NCI-H345 treated with DMSO at 0.1 percent for 48 hours (cell line): ENCODE data around the gene HLA-DPB1.
"Not testable (repeated sequence)": the region's sequence is repeated elsewhere in the genome, so short reads cannot be mapped to it uniquely, and the experiment has no call there.

Source experiments
- DNase-seq: peaks from one replicate; lab custom pipeline; 2025; ENCODE audit not compliant: unreplicated experiment; lab: John Stamatoyannopoulos, UW

HLA-DPB1 gene

DNA sequence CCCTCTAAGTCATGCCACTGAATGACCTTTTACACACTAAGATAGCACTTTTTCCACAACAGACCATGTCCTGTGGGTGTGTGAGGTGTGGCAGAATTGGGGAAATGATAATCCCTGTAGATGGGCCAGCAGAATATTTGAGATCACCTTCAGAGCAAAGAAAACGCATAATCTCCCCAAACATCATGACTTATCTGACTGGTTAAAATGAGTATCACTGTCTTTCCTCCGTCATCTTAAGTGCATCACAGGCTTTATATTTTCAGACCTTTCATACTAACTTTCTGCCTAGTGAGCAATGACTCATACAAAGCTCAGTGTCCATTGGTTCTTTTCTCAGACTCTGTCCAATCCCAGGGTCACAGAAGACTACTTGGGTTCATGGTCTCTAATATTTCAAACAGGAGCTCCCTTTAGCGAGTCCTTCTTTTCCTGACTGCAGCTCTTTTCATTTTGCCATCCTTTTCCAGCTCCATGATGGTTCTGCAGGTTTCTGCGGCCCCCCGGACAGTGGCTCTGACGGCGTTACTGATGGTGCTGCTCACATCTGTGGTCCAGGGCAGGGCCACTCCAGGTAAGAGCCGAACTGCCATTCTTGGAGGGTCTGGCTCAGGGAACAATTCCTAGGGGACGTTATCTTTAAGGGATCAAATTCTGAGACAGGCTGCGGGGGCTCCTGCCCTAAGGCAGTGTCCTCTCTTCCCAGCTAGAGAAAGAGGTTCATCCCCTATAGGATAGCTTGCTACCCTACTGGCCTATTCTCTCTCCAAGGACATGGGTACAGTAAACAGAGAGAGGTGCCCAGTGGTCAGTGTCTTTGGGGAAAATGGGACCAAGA is at the start of gene HLA-DPB1:
Gene HLA-DPB1 (plus strand): TSS at position 423 of the 838 bp plus-strand sequence. CDS start 52 bp downstream, at position 475.
- no peak for DNase-seq

DNA sequence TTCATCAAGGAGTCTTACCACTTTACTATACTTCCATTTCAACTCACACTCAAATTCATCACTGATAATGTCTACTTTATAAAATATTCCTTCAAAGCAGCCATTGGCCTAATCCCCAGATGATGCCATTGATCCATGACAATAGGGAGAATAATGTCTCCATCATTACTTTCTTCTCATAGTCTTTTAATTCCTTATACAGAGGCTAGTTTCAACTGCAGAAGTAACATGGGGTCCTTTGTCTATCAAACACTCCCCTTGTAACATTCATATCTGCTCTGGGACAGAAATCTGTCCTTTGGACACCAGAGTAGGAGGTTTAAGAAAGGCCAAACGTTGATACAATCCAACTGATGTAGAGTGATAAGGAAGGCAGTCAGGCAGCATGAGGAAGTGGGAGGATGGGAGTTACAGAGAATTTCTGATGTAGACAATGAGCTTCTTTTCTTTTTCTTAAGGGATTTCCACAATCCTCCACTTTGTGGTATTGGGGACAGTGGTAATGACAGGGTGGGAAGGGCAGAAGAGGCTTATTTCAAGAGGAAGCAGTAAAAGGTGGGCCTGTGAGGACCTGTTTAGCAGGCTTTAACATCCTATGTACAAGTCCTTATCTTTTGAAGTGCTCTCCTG is 47.5 kb upstream of the HLA-DPB1 start:
- no peak for DNase-seq

DNA sequence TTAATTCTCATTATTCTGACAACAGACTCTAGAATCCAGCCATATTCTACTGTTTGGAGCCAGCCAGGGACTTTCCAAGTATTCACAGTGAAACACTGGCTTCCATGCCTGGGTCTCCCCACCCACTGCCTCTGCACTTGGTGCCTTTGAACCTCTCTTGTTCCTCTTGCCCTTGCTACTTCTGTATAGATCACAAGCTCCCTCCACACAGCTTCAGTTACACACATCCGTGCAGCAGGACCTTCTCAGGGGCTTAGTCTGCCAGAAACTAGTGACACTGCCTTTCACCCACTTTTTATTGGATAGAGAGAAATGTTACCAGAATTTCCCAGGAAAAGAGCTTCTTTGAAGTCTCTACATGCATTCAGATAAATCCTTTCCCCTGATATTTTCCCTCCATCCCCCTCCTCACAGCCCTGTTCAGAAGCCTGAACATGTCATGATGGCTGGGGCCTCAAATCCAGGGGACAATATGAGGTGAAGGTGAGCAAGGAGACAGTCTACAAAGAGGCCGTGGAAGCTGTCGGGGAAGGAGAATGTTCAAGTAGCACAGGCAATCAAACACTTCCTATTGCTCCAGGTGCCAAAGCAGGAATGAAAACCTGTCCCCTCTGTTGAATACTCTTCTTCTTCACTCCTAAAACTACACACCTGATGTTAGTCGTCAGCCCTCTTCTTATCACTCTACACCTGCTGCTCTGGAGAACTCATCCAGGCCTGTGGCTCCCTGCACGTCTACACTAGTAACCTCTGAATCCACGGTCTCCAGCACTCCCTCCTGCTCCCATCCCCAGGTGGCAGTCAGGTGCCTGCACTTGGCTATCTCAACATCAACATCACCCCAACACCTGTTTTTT is 46.2 kb upstream of the HLA-DPB1 start:
- DNase-seq = no peak

DNA sequence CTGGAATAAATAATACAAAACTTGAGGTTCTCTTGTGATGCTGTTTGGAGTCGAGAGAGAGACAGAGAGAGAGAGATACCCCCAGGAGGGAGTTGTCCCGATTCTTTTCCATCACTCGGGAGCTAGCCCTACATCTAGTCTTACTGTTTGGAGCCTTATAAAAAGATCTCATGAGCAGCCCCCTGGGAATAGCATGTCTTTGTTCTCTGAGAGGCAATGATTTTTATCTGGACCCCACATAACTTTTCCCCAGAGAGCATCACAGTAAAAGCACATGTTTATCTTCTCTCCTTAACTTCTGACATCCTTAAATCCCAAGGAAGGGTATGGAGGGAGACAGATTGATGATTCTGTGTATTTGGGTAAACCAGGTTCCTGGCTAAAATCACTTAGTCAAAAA is 45.5 kb upstream of the HLA-DPB1 start:
- DNase-seq = no peak

DNA sequence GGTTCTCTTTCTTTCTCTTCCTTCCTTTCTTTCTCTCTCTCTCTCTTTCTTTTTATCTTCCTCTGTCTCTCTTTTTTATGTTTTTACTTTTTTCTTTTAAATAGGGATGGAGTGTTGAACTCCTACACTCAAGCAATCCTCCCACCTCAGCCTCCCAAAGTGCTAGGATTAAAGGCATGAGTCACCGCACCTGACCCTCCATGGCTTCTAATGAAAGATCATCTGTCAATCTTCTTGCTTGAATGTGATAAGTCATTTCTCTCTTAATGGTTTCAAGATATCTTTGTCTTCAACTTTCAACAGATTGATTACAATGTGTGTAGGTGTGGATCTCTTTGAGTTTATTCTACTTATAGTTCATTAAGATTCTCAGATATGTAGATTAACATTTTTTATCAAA is 41.2 kb upstream of the HLA-DPB1 start:
- DNase-seq = no peak

DNA sequence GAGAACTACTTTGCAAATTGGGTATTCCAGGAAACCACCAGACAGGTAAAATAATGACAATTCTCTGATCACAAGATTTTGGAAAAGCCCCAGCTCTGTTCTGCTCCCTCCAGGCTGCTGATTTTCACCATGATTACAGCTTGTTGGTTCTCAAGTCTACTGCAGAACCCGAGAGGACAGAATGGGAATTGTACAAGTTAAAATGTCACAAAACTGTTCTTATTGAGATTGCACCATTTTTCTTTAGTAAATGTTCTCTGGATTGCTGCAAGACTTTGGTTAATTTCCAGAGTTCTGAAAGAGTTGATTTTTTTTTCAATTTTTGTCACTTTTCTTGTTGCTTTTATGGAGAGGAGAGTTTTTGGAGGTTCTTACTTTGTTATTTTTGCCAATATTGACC is 39.3 kb upstream of the HLA-DPB1 start:
- DNase-seq = no peak

DNA sequence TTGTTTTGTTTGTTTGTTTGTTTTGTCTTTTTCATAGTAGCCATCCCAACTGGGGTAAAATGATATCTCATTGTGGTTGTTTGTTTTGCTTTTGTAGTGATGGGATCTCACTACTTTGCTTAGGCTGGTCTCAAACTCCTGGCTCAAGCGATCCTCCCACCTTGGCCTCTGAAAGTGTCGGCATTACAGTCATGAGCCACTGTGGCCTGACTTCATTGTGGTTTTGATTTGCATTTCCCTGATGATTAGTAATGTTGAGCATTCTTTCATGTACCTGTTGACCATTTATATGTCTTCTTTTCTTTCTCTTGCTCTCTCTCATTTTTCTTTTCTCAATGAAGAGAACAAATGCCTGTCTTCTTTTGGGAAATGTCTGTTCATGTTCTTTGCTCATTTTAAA is 35.6 kb upstream of the HLA-DPB1 start:
- no peak for DNase-seq

DNA sequence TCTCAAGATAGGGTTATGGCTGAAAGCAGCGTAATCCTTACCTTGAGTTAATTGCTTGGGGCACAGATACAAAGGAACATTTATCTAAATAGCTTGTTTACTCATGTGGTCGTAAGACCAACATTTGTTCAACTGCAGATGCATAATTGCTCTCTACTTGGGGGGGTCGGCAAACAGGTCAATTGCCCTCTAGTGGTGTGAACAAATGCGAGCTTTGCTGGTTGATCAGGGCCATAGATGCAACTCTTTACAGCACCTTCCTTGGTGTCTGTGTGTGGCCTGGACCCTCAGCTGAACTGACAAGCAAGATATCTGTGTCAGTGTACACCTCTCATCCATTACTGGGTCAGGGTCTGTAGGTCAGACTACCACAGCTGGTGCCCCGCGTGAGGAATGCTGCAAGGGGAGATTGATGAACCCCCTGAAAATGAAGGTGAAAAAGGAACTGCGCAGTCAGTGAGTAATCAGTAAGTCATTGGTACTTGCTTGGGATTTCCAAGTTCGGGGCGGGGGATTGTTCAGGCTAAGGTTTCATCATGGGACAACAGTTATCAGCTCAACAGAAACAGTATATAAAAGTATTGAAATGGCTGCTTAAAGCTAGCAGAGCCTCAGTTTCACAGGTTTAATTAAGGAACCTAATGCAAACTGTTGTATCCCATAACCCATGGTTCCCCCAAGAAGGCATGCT is 26.3 kb upstream of the HLA-DPB1 start:
- no peak for DNase-seq

DNA sequence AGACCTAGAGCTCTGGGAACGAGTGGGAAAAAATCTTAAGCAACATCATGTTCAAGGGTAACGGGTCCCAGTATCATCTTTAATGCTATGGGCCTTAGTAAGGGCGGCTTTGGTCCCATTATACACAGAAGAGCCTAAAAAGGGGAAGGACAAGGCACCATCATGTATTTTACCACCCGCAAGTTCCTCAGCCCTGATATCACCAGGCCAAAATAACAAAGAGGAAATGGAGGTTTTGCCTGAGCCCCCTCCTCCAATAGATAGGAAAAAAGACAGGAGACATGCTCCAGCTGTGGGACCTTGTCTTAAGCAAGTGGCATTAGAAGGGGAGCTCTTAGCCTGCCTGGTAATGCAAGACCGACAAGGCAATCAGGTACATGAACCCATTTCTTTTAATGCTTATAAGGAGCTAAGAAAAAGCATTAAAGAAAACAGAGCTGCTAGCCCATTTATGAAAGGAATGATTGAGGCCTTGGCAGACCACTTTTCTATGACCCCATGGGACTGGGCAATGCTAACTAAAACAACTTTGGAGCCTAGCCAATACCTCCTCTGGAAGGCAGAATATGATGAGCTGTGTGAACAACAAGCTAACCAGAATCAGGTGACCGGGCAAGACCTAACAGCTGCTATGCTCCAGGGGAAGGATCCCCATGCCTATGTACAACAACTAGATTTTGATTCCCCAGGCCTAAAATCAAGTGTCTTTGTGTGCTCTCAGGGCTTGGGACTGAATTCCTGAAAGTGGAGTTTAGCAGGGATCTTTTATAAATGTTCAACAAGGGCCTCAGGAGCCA is 25.6 kb upstream of the HLA-DPB1 start:
- DNase-seq = no peak

DNA sequence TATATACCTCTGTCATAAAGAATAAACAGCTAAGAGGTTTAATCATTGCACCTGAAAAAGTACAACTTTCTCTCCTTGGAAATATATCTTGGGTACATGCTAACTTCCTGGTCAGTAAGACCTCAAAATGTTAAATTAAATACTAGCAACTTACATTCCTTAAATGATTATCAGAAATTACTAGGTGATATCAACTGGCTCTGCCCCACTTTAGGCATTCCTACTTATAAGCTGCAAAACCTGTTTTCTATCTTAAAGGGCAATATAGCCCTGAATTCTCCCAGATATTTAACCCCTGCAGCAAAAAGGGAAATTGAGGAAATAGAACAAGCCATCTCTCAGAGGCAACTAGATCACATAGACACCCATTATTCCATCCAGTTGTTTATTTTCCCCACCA is 23.2 kb upstream of the HLA-DPB1 start:
- no peak for DNase-seq

DNA sequence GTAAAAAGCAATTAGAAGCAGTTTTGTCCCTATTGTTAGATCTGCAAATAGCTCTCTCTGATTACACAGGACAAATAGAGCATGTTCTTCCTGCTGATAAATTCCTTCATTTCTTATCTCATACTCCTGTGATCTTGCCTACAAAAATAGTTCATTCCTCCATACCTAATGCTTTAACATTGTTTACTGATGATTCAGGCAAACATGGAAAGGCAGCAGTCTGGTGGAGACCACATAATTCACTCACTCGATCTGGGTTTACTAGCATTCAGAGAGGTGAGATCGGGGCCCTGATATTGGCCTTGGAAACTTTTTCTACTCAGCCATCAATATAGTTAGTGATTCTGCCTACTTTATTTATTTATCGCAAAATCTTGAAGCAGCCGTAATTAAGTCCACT is 22.6 kb upstream of the HLA-DPB1 start:
- DNase-seq = no peak

DNA sequence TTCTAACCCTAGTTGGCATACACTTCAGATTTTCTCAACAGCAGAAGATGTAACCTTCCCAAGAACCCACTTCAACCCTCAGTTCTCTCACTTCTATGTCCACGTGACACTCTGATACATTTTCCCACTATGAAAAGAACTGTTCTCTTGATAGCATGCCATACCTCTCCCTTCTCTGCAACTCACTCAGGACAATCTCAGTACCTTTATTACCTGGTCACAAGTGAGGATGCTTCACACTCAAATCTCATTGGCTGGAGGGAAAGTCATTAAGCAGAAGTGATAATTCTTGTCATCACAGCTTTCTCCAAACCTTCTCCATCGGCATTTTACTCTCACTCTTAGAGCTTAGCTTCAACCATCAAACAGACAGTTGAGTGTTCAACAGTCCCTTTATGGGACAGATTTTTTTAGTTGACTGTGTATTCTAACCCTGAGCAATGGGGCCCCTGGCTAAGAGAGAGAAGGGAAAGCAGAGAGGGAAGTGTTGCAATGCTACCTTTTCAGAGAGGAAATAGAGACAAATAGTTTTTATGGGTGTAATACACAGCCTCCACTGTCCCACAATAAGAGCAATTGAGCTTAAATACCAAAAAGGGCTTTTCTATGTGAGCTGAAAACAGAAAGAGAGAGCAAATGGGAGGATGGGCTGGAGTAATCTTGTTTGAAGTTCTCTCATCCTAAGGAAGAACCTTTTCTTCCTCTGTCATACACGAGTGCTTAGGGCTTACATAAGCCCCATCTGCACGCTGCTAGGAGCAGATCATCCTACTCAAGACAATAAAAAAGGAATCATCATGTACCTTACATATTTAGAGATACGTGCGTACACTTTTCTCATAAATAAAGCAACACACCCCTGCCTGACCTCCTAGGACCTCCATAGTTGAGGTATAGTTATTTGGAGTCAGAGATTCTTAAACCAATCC is 18.3 kb upstream of the HLA-DPB1 start:
- no peak for DNase-seq

DNA sequence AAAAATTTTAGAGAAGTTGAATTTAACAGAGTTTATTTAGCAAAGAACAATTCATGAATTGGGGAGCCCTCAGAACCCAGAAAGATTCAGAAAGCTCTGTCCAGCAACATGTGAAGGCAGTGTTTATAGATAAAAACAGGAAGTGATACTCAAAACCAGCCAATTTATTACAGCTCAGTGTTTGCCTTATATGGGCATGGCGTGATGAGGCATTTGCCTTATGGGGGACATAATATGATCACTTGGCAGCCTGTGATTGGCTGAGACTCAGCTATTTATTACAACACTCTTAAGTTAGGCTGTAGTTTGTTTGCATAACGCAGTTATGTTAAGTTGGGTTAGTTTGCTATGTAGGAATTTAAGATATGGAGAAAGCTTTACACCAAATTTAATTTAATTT is 13.8 kb upstream of the HLA-DPB1 start:
- DNase-seq = no peak

DNA sequence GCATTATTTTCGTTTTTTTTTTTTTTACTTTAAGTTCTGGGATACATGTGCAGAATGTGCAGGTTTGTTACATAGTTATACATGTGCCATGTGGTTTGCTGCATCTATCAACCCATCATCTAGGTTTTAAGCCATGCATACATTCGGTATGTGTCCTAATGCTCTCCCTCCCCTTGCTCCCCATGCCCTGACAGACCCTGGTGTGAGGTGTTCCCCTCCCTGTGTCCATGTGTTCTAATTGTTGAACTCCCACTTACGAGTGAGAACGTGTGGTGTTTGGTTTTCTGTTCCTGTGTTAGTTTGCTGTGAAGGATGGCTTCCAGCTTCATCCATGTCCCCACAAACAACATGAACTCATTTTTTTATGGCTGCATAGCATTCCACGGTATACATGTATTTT is 12.4 kb upstream of the HLA-DPB1 start:
- not testable (repeated sequence) for DNase-seq

DNA sequence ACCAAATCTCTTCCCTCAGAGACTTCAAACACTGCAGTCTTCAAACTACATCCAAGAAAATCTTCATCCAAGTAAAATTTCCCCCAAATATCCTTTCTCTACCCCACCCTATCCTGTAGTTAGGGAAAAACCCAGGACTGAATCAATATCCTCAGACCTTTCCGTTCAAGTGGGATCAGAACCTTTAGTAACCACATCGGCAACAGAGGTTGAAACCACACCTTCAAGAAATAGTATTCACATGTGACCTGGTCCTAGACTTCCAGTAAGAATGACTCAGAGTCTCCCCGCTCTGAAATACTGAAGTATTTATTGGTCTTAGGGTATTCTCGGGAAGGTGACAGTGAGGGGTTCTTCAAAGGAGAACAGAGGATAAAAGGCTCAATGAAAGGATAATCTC is 11.1 kb upstream of the HLA-DPB1 start:
- no peak for DNase-seq

DNA sequence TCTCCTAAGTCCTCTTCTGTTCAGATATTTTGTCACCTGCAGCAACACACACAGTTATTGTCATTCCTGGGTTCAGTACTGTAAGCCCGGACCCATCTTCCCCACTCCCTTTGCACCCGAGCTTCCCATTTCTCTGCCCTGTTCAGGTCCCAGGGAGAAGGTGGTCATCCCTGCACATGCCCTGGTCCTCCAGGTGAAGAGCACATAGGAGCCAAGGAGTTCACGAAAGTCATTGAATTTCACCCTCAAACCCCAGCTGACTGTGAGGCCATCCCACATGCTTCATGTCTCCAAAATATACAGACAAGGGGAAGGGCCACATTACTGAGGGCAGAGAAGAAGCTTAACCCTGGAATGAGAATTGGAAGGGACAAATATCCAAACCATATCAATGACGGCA is 10.5 kb upstream of the HLA-DPB1 start:
- no peak for DNase-seq

DNA sequence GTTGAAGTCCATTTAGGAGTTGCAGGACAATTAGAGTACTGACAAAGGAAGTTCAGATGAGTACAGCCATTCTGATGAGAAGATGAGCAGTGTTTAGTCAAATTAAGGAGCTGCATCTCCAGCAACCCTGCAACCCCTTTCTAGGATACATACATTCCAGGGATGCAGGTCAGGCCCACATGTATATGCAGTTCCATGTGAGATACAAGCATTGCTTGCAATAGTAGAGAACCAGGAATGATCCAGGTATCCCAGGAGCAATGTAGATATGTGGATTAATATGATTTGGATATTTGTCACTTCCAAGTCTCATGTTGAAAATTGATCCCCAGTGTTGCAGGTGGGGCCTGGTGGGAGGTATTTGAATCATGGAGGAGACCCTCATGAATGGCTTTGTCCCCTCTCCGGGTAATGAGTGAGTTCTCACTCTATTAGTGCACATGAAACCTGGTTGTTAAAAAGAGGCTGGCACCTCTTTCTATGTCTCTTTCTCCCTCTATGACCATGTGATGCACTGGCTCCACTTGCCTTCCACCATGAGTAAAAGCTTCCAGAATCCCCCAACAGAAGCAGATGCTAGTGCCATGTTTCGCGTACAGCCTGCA is 8.8 kb upstream of the HLA-DPB1 start:
- DNase-seq = no peak

DNA sequence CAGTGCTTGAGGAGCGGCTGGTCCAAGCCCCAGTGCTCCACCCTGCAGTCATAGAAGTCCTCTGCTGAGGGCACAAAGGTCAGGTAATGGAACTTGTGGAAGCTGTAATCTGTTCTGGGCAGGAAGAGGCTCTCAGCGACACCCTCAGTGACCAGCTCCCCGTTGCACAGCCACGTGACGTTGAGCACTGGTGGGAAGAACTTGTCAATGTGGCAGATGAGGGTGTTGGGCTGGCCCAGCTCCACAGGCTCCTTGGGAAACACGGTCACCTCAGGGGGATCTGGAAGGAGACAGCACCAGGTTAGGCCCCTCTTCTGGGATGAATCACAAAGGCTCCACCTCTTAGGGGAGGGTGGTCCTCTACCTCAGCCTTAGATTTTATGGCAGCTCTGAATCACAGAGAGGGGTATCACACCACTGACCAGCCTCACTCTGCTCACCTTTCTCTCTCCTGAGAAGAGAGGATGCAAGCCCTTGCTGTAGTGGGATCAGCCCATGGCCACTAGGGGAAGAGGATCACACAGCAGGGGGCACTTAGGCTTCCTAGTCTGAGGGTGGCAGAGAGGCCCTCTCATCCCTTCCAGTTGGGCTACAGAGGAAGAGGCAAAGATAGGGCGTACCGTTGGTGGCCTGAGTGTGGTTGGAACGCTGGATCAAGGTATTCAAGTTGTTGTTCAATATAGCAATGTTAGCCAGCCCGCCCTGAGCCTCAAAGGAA is 6.6 kb upstream of the HLA-DPB1 start:
- DNase-seq = no peak
